ENCODE measurements around the gene ANKRD28. TPM values are rescaled to one million over a fixed set of nuclear protein-coding genes. Genes with fewer than 3 reads are reported as not detected.
A peak's percentile ranks its signal among the peaks of the same experiment; 100 is the strongest.

ANKRD28 gene
- total and polyA plus RNA-seq, 2 of the 4 experiments (the other 2 are of a cell fraction) = 52.6 to 211 TPM

- H3K27ac ChIP-seq (ENCODE audit: insufficient read depth, low read length) = no peak overlapping the region
- WGBS, 2 experiments (ENCODE audit: extremely low coverage in 2 of 2, insufficient read length in 1 of 2) = no CpG with 5 or more reads among the region's 5 CpGs
- no peak for DNase-seq
These were observed 138.4 kb downstream of the ANKRD28 start for GRCh38 chr3:15659254-15659975.

More at GRCh38 chr3:15659254-15659975, 138.4 kb downstream of the ANKRD28 start:
- H3K4me2 ChIP-seq (ENCODE audit: low read depth, low read length) = no peak overlapping the region
- intact Hi-C loops (cut with micrococcal nuclease) (no loop called here), in situ Hi-C loops (cut with MboI; ENCODE audit: low sequenced_read_pairs) (no loop called here), dilution Hi-C loops (cut with HindIII; ENCODE audit: low sequenced_read_pairs, unreplicated experiment) (no loop called here)
- H3K4ac ChIP-seq (ENCODE audit: low read depth, low read length) = no peak overlapping the region
- no peak overlapping the region for H2AK9ac ChIP-seq (replicated peaks; ENCODE audit: low read depth, low read length, poor library complexity)
- H2BK15ac ChIP-seq (ENCODE audit: low read depth, low read length) = no peak overlapping the region
- no peak overlapping the region for H3K4me3 ChIP-seq (ENCODE audit: insufficient read depth, low read depth, low read length)
- H3K36me3 ChIP-seq (ENCODE audit: control insufficient read depth, insufficient read depth, low read length) = no peaks in the 10 kb centered on the region
- no peak overlapping the region for H3K9ac ChIP-seq (ENCODE audit: low read depth, low read length)
- no peaks in the 10 kb centered on the region; the same call in 1 of the 2 replicates for H3K9me1 ChIP-seq (ENCODE audit: insufficient read depth, low read length)
- no TSS peak for BruUV-seq (replicated peaks)
- H2BK5ac ChIP-seq (ENCODE audit: low read depth, low read length, poor library complexity, severe bottlenecking) = no peak overlapping the region
- TF ChIP-seq CHD1 (IDR thresholded peaks at IDR 0.05; ENCODE audit: low read depth, low read length) (no peak), MXI1 (IDR thresholded peaks at IDR 0.05; ENCODE audit: borderline replicate concordance, low read depth, low read length) (no peak), BHLHE40 (IDR thresholded peaks at IDR 0.05; ENCODE audit: low read depth, low read length) (no peak), MAZ (IDR thresholded peaks at IDR 0.05; ENCODE audit: borderline replicate concordance, low read depth, low read length) (no peak), USF2 (IDR thresholded peaks at IDR 0.05; ENCODE audit: low read depth, low read length) (no peak), RAD21 (IDR thresholded peaks at IDR 0.05; ENCODE audit: low read length) (no peak), MAFK (IDR thresholded peaks at IDR 0.05; ENCODE audit: low read depth, low read length) (no peak), CTCF (conservative IDR thresholded peaks at IDR 0.05; ENCODE audit: low read depth, low read length) (no peak), FOS (IDR thresholded peaks at IDR 0.05; ENCODE audit: low read depth, low read length) (no peak), RCOR1 (IDR thresholded peaks at IDR 0.05; ENCODE audit: insufficient replicate concordance, low read length) (no peak), CEBPB (IDR thresholded peaks at IDR 0.05; ENCODE audit: low read depth, low read length) (no peak), POLR2A (IDR thresholded peaks at IDR 0.05; ENCODE audit: low read depth, low read length) (no peak), SMC3 (IDR thresholded peaks at IDR 0.05; ENCODE audit: low read depth, low read length) (no peak), NFE2L2 (IDR thresholded peaks at IDR 0.05; ENCODE audit: low read depth, low read length) (no peak), RFX5 (IDR thresholded peaks at IDR 0.05; ENCODE audit: low read depth, low read length) (no peak), ELK1 (IDR thresholded peaks at IDR 0.05; ENCODE audit: borderline replicate concordance, low read depth, low read length) (no peak)
- no peaks in the 10 kb centered on the region for H3K4me1 ChIP-seq (ENCODE audit: control insufficient read depth, insufficient read depth, low read length)
- H3K14ac ChIP-seq (replicated peaks; ENCODE audit: low read depth, low read length) = 0 out of 2 replicates have a peak overlapping the region, but pooled peaks have one; percentile 3
- H3K56ac ChIP-seq (ENCODE audit: extremely low read depth, insufficient read depth, low read length) = no peak overlapping the region
- no peaks in the 10 kb centered on the region for H3K79me1 ChIP-seq (ENCODE audit: low read depth in 1 of 2, low read length in 2 of 2)
- no peak overlapping the region for H4K5ac ChIP-seq (ENCODE audit: low read depth, low read length)
- H4K8ac ChIP-seq (ENCODE audit: low read depth in 2 of 2, low read length in 2 of 2) = no peak overlapping the region
- peaks cover 8% of the 10 kb centered on the region for H3K9me3 ChIP-seq (ENCODE audit: control insufficient read depth, insufficient read depth, low read length)
- H2BK120ac ChIP-seq (ENCODE audit: low read depth, low read length) = no peak overlapping the region
- CTCF ChIA-PET = no interaction called here
- no peak overlapping the region for H3K18ac ChIP-seq (ENCODE audit: low read depth, low read length)
- H2AK5ac ChIP-seq (ENCODE audit: low read depth, low read length) = no peak overlapping the region
- H4K91ac ChIP-seq (ENCODE audit: insufficient read depth, low read depth, low read length) = no peak overlapping the region
- H4K20me1 ChIP-seq (ENCODE audit: insufficient read depth, low read length) = no peaks in the 10 kb centered on the region
- no peak overlapping the region for H3K23ac ChIP-seq (ENCODE audit: low read depth, low read length)
- no peak overlapping the region for H2BK20ac ChIP-seq (ENCODE audit: low read depth, low read length)
- POLR2A ChIA-PET (ENCODE audit: unreplicated experiment) = no interaction called here
- ATAC-seq (ENCODE audit: low read depth) = 0 out of 2 replicates have a peak, but pooled peaks have one; percentile 21
- no peak overlapping the region for H2AFZ ChIP-seq (replicated peaks; ENCODE audit: low read length, poor library complexity)
- no peaks in the 10 kb centered on the region for H3K27me3 ChIP-seq (ENCODE audit: control insufficient read depth, insufficient read depth, low read length)

Data from IMR-90 (cell line).